ENCODE results near the gene LHX4.

LHX4 gene

GRCh38 chr1:180235077-180235501 lies 5.0 kb downstream of the LHX4 start:
- Histone ChIP-seq H3K4me1 (ENCODE audit: insufficient read depth, low read length) (peaks cover 26% of the 10 kb centered on the region), H3K4me3 (ENCODE audit: low read length) (no peak overlapping the region), H3K9me3 (ENCODE audit: low read length) (no peaks in the 10 kb centered on the region), H3K36me3 (ENCODE audit: insufficient read depth, low read length) (no peaks in the 10 kb centered on the region), H3K27me3 (ENCODE audit: insufficient read depth, low read length) (peaks cover 95% of the 10 kb centered on the region), H2AFZ (ENCODE audit: low read depth, low read length) (no peak overlapping the region)

- H3K27me3 ChIP-seq (ENCODE audit: insufficient read depth, low read length), result peaks cover 98% of the 10 kb centered on the region
- no peak overlapping the region for H3K4me3 ChIP-seq (ENCODE audit: low read length)
- peaks cover 21% of the 10 kb centered on the region for H3K4me1 ChIP-seq (ENCODE audit: insufficient read depth, low read length)
These were observed 5.6 kb downstream of the LHX4 start for GRCh38 chr1:180235502-180236239.

GRCh38 chr1:180236698-180237509 lies 6.8 kb downstream of the LHX4 start:
- Histone ChIP-seq H3K4me1 (ENCODE audit: insufficient read depth, low read length) (peaks cover 9% of the 10 kb centered on the region), H2AFZ (ENCODE audit: low read depth, low read length) (no peak overlapping the region), H3K27me3 (ENCODE audit: insufficient read depth, low read length) (peaks cover 96% of the 10 kb centered on the region), H3K36me3 (ENCODE audit: insufficient read depth, low read length) (no peaks in the 10 kb centered on the region), H3K4me3 (ENCODE audit: low read length) (no peak overlapping the region), H3K9me3 (ENCODE audit: low read length) (no peaks in the 10 kb centered on the region)

More at GRCh38 chr1:180235502-180236239, 5.6 kb downstream of the LHX4 start:
- Histone ChIP-seq H3K9me3 (ENCODE audit: low read length) (no peaks in the 10 kb centered on the region), H3K36me3 (ENCODE audit: insufficient read depth, low read length) (no peaks in the 10 kb centered on the region), H2AFZ (ENCODE audit: low read depth, low read length) (no peak overlapping the region)

- peaks cover 9% of the 10 kb centered on the region for H3K4me1 ChIP-seq (ENCODE audit: insufficient read depth, low read length)
- H3K36me3 ChIP-seq (ENCODE audit: insufficient read depth, low read length), result no peaks in the 10 kb centered on the region
- H3K27me3 ChIP-seq (ENCODE audit: insufficient read depth, low read length), result peaks cover 95% of the 10 kb centered on the region
- H2AFZ ChIP-seq (ENCODE audit: low read depth, low read length), result no peak overlapping the region
- H3K9me3 ChIP-seq (ENCODE audit: low read length), result no peaks in the 10 kb centered on the region
- no peak overlapping the region for H3K4me3 ChIP-seq (ENCODE audit: low read length)
These were observed 7.9 kb downstream of the LHX4 start for GRCh38 chr1:180237869-180238476.

GRCh38 chr1:180238675-180239074 lies 8.6 kb downstream of the LHX4 start:
- no peak overlapping the region for H3K4me3 ChIP-seq (ENCODE audit: low read length)
- H2AFZ ChIP-seq (ENCODE audit: low read depth, low read length), result no peak overlapping the region
- peaks cover 91% of the 10 kb centered on the region for H3K27me3 ChIP-seq (ENCODE audit: insufficient read depth, low read length)
- H3K36me3 ChIP-seq (ENCODE audit: insufficient read depth, low read length), result no peaks in the 10 kb centered on the region
- H3K4me1 ChIP-seq (ENCODE audit: insufficient read depth, low read length), result peaks cover 9% of the 10 kb centered on the region
- H3K9me3 ChIP-seq (ENCODE audit: low read length), result no peaks in the 10 kb centered on the region

GRCh38 chr1:180239145-180240096 lies 9.4 kb downstream of the LHX4 start:
- H3K4me3 ChIP-seq (ENCODE audit: low read length), result no peak overlapping the region
- H3K36me3 ChIP-seq (ENCODE audit: insufficient read depth, low read length), result no peaks in the 10 kb centered on the region
- H3K27me3 ChIP-seq (ENCODE audit: insufficient read depth, low read length), result peaks cover 87% of the 10 kb centered on the region
- H3K9me3 ChIP-seq (ENCODE audit: low read length), result no peaks in the 10 kb centered on the region
- H2AFZ ChIP-seq (ENCODE audit: low read depth, low read length), result no peak overlapping the region
- peaks cover 7% of the 10 kb centered on the region for H3K4me1 ChIP-seq (ENCODE audit: insufficient read depth, low read length)

GRCh38 chr1:180241716-180242544 lies 11.9 kb downstream of the LHX4 start:
- no peaks in the 10 kb centered on the region for H3K9me3 ChIP-seq (ENCODE audit: low read length)
- H3K36me3 ChIP-seq (ENCODE audit: insufficient read depth, low read length), result no peaks in the 10 kb centered on the region
- H3K4me1 ChIP-seq (ENCODE audit: insufficient read depth, low read length), result no peaks in the 10 kb centered on the region
- H3K4me3 ChIP-seq (ENCODE audit: low read length), result no peak overlapping the region
- peaks cover 62% of the 10 kb centered on the region for H3K27me3 ChIP-seq (ENCODE audit: insufficient read depth, low read length)
- no peak overlapping the region for H2AFZ ChIP-seq (ENCODE audit: low read depth, low read length)

GRCh38 chr1:180243517-180244221 lies 13.6 kb downstream of the LHX4 start:
- Histone ChIP-seq H3K36me3 (ENCODE audit: insufficient read depth, low read length) (no peaks in the 10 kb centered on the region), H3K27me3 (ENCODE audit: insufficient read depth, low read length) (peaks cover 56% of the 10 kb centered on the region), H3K4me3 (ENCODE audit: low read length) (no peak overlapping the region), H2AFZ (ENCODE audit: low read depth, low read length) (no peak overlapping the region), H3K4me1 (ENCODE audit: insufficient read depth, low read length) (no peaks in the 10 kb centered on the region), H3K9me3 (ENCODE audit: low read length) (no peaks in the 10 kb centered on the region)

GRCh38 chr1:180244840-180245239 lies 14.8 kb downstream of the LHX4 start:
- Histone ChIP-seq H3K27me3 (ENCODE audit: insufficient read depth, low read length) (peaks cover 46% of the 10 kb centered on the region), H2AFZ (ENCODE audit: low read depth, low read length) (no peak overlapping the region), H3K4me1 (ENCODE audit: insufficient read depth, low read length) (no peaks in the 10 kb centered on the region), H3K4me3 (ENCODE audit: low read length) (no peak overlapping the region), H3K9me3 (ENCODE audit: low read length) (no peaks in the 10 kb centered on the region), H3K36me3 (ENCODE audit: insufficient read depth, low read length) (no peaks in the 10 kb centered on the region)

GRCh38 chr1:180246579-180246978 lies 16.5 kb downstream of the LHX4 start:
- Histone ChIP-seq H3K4me3 (ENCODE audit: low read length) (no peak overlapping the region), H3K4me1 (ENCODE audit: insufficient read depth, low read length) (no peaks in the 10 kb centered on the region), H3K9me3 (ENCODE audit: low read length) (no peaks in the 10 kb centered on the region), H3K36me3 (ENCODE audit: insufficient read depth, low read length) (no peaks in the 10 kb centered on the region), H2AFZ (ENCODE audit: low read depth, low read length) (no peak overlapping the region), H3K27me3 (ENCODE audit: insufficient read depth, low read length) (peaks cover 29% of the 10 kb centered on the region)

- Histone ChIP-seq H3K9me3 (ENCODE audit: low read length) (no peaks in the 10 kb centered on the region), H2AFZ (ENCODE audit: low read depth, low read length) (no peak overlapping the region), H3K4me1 (ENCODE audit: insufficient read depth, low read length) (no peaks in the 10 kb centered on the region), H3K36me3 (ENCODE audit: insufficient read depth, low read length) (no peaks in the 10 kb centered on the region), H3K27me3 (ENCODE audit: insufficient read depth, low read length) (peaks cover 26% of the 10 kb centered on the region), H3K4me3 (ENCODE audit: low read length) (no peak overlapping the region)
These were observed 17.0 kb downstream of the LHX4 start for GRCh38 chr1:180247061-180247460.

All from neuron (in vitro differentiated cells).